Osteoblast (primary cell): ENCODE data around the gene SH3GLB2. TPM values are rescaled to one million over a fixed set of nuclear protein-coding genes. Genes with fewer than 3 reads are reported as not detected.
A peak's percentile ranks its signal among the peaks of the same experiment; 100 is the strongest.

Experiments used
- DNase-seq: peaks from one replicate; pipeline ENCODE4 v3.0.0; 2011; ENCODE audit warnings: low spot score, mixed read lengths; ENCODE audit not compliant: insufficient read length; ENCODE audit errors: missing footprints
- H2AFZ ChIP-seq: 2 replicates; pipeline ENCODE4 v1.6.0; 2011; ENCODE audit warnings: mild to moderate bottlenecking, low read length
- H3K27ac ChIP-seq: 2 replicates; pipeline ENCODE4 v1.5.1; 2011; ENCODE audit warnings: mild to moderate bottlenecking, low read depth, low read length, moderate library complexity
- H3K27me3 ChIP-seq: 2 replicates; pipeline ENCODE4 v1.6.0; 2012; ENCODE audit warnings: mild to moderate bottlenecking, control low read depth, inconsistent platforms, low read length, moderate library complexity; ENCODE audit not compliant: insufficient read depth
- H3K36me3 ChIP-seq: 2 replicates; pipeline ENCODE4 v1.5.1; 2011; ENCODE audit warnings: mild to moderate bottlenecking, low read length, control low read depth, moderate library complexity; ENCODE audit not compliant: insufficient read depth
- H3K4me1 ChIP-seq: 2 replicates; pipeline ENCODE4 v1.5.1; 2011; ENCODE audit warnings: mild to moderate bottlenecking, low read length, control low read depth, moderate library complexity; ENCODE audit not compliant: insufficient read depth
- H3K4me2 ChIP-seq: 2 replicates; pipeline ENCODE4 v1.6.0; 2011; ENCODE audit warnings: mild to moderate bottlenecking, low read length; ENCODE audit not compliant: insufficient read depth
- H3K4me3 ChIP-seq: fragments of 200-600 bp; sonication (generic); 3 replicates; pipeline ENCODE4 v1.5.1; 2012; ENCODE audit warnings: mild to moderate bottlenecking, low read length, inconsistent platforms; ENCODE audit not compliant: insufficient read depth
- H3K79me2 ChIP-seq: 2 replicates; pipeline ENCODE4 v1.6.0; 2012; ENCODE audit warnings: mild to moderate bottlenecking, low read length, control low read depth, inconsistent platforms; ENCODE audit not compliant: insufficient read depth
- H3K9me3 ChIP-seq: 2 replicates; pipeline ENCODE4 v1.5.1; 2011; ENCODE audit warnings: low read depth, low read length, control low read depth
- H4K20me1 ChIP-seq: 2 replicates; pipeline ENCODE4 v1.6.0; 2012; ENCODE audit warnings: mild to moderate bottlenecking, low read length, control low read depth; ENCODE audit not compliant: insufficient read depth
- CTCF ChIP-seq: IDR thresholded peaks from 2 replicates; pipeline ENCODE4 v1.5.1; 2011; ENCODE audit warnings: mild to moderate bottlenecking, low read depth, low read length, moderate library complexity; ENCODE audit errors: extremely low read depth
- total RNA-seq: library from RNA; depleted of rRNA; stranded (reverse); fragments of >200 nt; gene quantifications from 2 replicates; pipeline ENCODE4 v1.2.3, GENCODE V29; 2012

Gene SH3GLB2
- total RNA-seq, 1 donor, result 37.3 TPM

- no peaks in the 10 kb centered on the region for H3K27me3 ChIP-seq
- H3K79me2 ChIP-seq, result no peaks in the 10 kb centered on the region
- TF ChIP-seq CTCF, result no peak
- peaks cover 4% of the 10 kb centered on the region for H3K4me1 ChIP-seq
- peak; percentile 25 for DNase-seq
- H4K20me1 ChIP-seq, result peaks cover 3% of the 10 kb centered on the region
- H3K4me2 ChIP-seq, result no peak overlapping the region
- H3K9me3 ChIP-seq, result no peaks in the 10 kb centered on the region
- peaks cover 26% of the 10 kb centered on the region for H3K36me3 ChIP-seq
- H3K4me3 ChIP-seq, result no peak overlapping the region
- no peak overlapping the region for H2AFZ ChIP-seq
- H3K27ac ChIP-seq, result no peak overlapping the region
Measured at GRCh38 chr9:129007766-129008468, 20.2 kb downstream of the SH3GLB2 start.

- no peak for TF ChIP-seq CTCF
- Histone ChIP-seq H2AFZ (no peak overlapping the region), H3K79me2 (no peaks in the 10 kb centered on the region), H3K27ac (no peak overlapping the region), H3K4me1 (peaks cover 4% of the 10 kb centered on the region), H3K27me3 (no peaks in the 10 kb centered on the region), H4K20me1 (peaks cover 3% of the 10 kb centered on the region), H3K9me3 (no peaks in the 10 kb centered on the region), H3K36me3 (peaks cover 29% of the 10 kb centered on the region), H3K4me3 (no peak overlapping the region), H3K4me2 (no peak overlapping the region)
- DNase-seq, result peak; percentile 89
Measured at GRCh38 chr9:129007035-129007765, 20.9 kb downstream of the SH3GLB2 start.

- Histone ChIP-seq H3K27me3 (no peaks in the 10 kb centered on the region), H4K20me1 (peaks cover 3% of the 10 kb centered on the region), H3K4me3 (no peak overlapping the region), H3K4me1 (peaks cover 4% of the 10 kb centered on the region), H2AFZ (no peak overlapping the region), H3K9me3 (no peaks in the 10 kb centered on the region), H3K79me2 (no peaks in the 10 kb centered on the region), H3K27ac (no peak overlapping the region), H3K36me3 (peaks cover 36% of the 10 kb centered on the region), H3K4me2 (no peak overlapping the region)
- peak; percentile 98 for DNase-seq
- TF ChIP-seq CTCF, result peak; percentile 98
Measured at GRCh38 chr9:129006328-129007034, 21.6 kb downstream of the SH3GLB2 start.
